Heart left ventricle (tissue), 16 donors: ENCODE measurements around the gene PLD6. TPM values are rescaled to one million over a fixed set of nuclear protein-coding genes. Genes with fewer than 3 reads are reported as not detected.

Experiments used
- ATAC-seq, 4 donors: fragments of 200-7000 bp; cut with Tn5 transposase; one replicate each; pipeline ENCODE4 v1.9.1; 2020 to 2022; ENCODE audit warnings: moderate library complexity in 4 of 4, mild to moderate bottlenecking in 3 of 4, moderate number of reproducible peaks in 1 of 4
- DNase-seq, 5 donors: peaks; one replicate each; pipeline ENCODE4 v3.0.0-alpha.2; 2020
- H3K27ac ChIP-seq, 12 donors: fragments of 200-600 bp; sonication (generic) in 4 of 12; one replicate each; pipeline versions ENCODE4 v1.5.0 to v1.8.0; 2016 to 2022; ENCODE audit warnings: mild to moderate bottlenecking in 2 of 12
- H3K27me3 ChIP-seq, 9 donors: fragments of 200-600 bp; sonication (generic) in 2 of 9; one replicate each; pipeline versions ENCODE4 v1.5.1 to v1.8.0; 2016 to 2022; ENCODE audit warnings: mild to moderate bottlenecking in 3 of 9
- H3K36me3 ChIP-seq, 9 donors: fragments of 200-600 bp; sonication (generic) in 2 of 9; one replicate each; pipeline versions ENCODE4 v1.5.0 to v1.8.0; 2018 to 2022; ENCODE audit warnings: mild to moderate bottlenecking in 2 of 9
- H3K4me1 ChIP-seq, 12 donors: fragments of 200-600 bp; sonication (generic) in 4 of 12; one replicate each; pipeline versions ENCODE4 v1.5.0 to v1.8.0; 2016 to 2022; ENCODE audit warnings: mild to moderate bottlenecking in 3 of 12
- H3K4me3 ChIP-seq, 12 donors: fragments of 200-600 bp; sonication (generic) in 4 of 12; one replicate each; pipeline versions ENCODE4 v1.5.0 to v1.8.0; 2017 to 2022; ENCODE audit warnings: mild to moderate bottlenecking in 9 of 12, moderate library complexity in 4 of 12
- H3K9me3 ChIP-seq, 12 donors: fragments of 200-600 bp; sonication (generic) in 4 of 12; one replicate each; pipeline versions ENCODE4 v1.5.0 to v1.8.0; 2016 to 2022; ENCODE audit warnings: mild to moderate bottlenecking in 1 of 12
- POLR2A ChIP-seq, 2 donors: fragments of 450-650 bp; IDR thresholded peaks; one replicate each; pipeline ENCODE4 v1.6.1; 2017; ENCODE audit warnings: antibody characterized with exemption in 2 of 2, mild to moderate bottlenecking in 2 of 2, moderate library complexity in 2 of 2
- WGBS, 4 donors: extraction: QIAGEN DNeasy Blood & Tissue Kit in 2 of 4; methylation state at CpG; one replicate each; pipeline versions ENCODE4 v1.1.5 to v1.1.7; 2013 to 2018; 5-methylcytosine and 5-hydroxymethylcytosine counted together
- intact Hi-C, 10 donors: fragments of 100-400 bp; cut with DNase I; formaldehyde crosslinking; loops; one replicate each; pipeline versions ENCODE4 v1.11.1 to v1.14.2; 2022
- polyA plus RNA-seq, 2 donors: library from polyadenylated mRNA; stranded (reverse); fragments of 200-250 nt; gene quantifications; one replicate each; pipeline ENCODE4 v1.2.3, GENCODE V29; 2013
- total RNA-seq, 9 donors: library from RNA; depleted of rRNA in 2 of 9; stranded (reverse); fragments of >200 nt in 2 of 9; fragmentation: NEBNext Ultra II Directional in 3 of 9; extraction: Animal tissue kit (Norgen Biotek cat#: 25700) in 3 of 9; gene quantifications; one replicate each; pipeline versions ENCODE4 v1.1.0 to v1.2.4, GENCODE V29; 2016 to 2023
- TF ChIP-seq, protein P1 (sequence below), 12 donors: fragments of 200-600 bp; sonication (generic) in 4 of 12; IDR thresholded peaks; one replicate each; pipeline versions ENCODE4 v1.5.0 to v1.8.0; 2018 to 2022; ENCODE audit warnings: antibody characterized with exemption in 12 of 12, mild to moderate bottlenecking in 5 of 12
- donor health status: ischemic (EF 13 %, LVEDD 7.1; RV severe dilation, severe dysfunction).
- donor health status: healthy with polysubstance abuse.
- donor health status: DM: no; HTN: yes; CAD: no.
- donor health status: DM: no; HTN: no; CAD: no.
- donor health status: ischemic (EF 25% LVEDD 6.9; RV normal size, moderate dysfunction).
- donor health status: ischemic (EF 25% LVEDD 5.7; RV mildly dilated, moderate dysfunction).
- donor health status: healthy.
- donor health status: DM: yes; HTN: yes; CAD: no.
- donor health status: ischemic (EF 35%, LVEDD 5.7; RV mildly dilated, moderate dysfunction).
- donor health status: nonischemic (EF 11% LVEDD 7.7; RV severe dilation, severe dysfunction).
- donor health status: DM: yes; HTN: yes; CAD: no.
- donor health status: PGD.
- donor health status: ischemic (EF 29% LVEDD 5.4; RV normal size, mild dysfunction).
- donor health status: nonischemic (EF 23%, LVEDD 6.1; RV moderate dilation, normal function).

PLD6 gene
- total and polyA plus RNA-seq, 11 donors, result 3.8 to 11.8 (median 6.1) TPM

DNA sequence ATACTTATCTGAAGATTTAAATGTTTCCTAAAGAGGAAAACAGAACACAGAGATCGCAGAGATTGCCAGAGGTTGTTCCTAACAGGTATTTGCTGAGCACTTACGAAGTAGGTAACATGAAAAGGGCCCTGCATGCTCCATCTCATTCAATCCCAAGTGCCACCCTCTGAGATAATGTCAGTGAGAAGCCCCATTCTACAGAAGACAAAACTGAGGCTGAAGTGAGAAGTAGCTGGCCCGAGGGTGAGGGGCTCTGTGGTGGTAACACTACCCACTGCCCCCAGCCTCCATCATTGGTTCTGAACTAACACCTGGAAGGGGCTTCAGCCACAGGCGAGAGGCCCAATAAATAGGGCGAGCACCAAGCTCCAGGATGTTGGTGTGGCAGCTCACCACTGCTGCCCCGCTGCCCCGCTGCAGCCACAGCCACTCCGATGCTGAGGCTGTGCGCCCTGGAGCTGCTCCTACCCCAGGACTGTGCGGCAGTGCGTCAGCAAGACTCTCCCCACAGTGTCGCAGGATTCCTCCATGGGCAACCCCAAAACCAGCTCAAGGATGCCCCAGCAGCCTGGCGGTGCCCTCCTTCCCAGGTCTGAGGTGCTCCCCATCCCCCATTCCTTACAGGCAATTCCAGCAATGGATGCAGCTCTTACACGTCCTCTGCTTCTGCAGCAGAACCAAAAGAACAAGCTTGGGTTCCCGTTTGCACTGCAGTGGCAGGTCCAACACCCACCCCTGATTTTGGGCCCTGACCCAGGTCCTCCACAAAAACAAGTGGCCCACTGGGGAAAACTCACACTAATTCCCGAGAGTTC is 20.5 kb upstream of the PLD6 start:
- intact Hi-C loops, result no loop called here
- Histone ChIP-seq H3K4me1 (peaks cover 0 to 32% (median 10%) of the 10 kb centered on the region in 12 donors), H3K4me3 (no peak overlapping the region), H3K9me3 (no peaks in the 10 kb centered on the region), H3K27me3 (no peaks in the 10 kb centered on the region), H3K27ac (no peak overlapping the region), H3K36me3 (peaks cover 0 to 100% (median 98%) of the 10 kb centered on the region in 9 donors)
- WGBS, 4 donors, result 91 to 95% (median 93%) methylated on average over 11 to 16 of the region's 16 CpGs
- TF ChIP-seq, protein P1, sequence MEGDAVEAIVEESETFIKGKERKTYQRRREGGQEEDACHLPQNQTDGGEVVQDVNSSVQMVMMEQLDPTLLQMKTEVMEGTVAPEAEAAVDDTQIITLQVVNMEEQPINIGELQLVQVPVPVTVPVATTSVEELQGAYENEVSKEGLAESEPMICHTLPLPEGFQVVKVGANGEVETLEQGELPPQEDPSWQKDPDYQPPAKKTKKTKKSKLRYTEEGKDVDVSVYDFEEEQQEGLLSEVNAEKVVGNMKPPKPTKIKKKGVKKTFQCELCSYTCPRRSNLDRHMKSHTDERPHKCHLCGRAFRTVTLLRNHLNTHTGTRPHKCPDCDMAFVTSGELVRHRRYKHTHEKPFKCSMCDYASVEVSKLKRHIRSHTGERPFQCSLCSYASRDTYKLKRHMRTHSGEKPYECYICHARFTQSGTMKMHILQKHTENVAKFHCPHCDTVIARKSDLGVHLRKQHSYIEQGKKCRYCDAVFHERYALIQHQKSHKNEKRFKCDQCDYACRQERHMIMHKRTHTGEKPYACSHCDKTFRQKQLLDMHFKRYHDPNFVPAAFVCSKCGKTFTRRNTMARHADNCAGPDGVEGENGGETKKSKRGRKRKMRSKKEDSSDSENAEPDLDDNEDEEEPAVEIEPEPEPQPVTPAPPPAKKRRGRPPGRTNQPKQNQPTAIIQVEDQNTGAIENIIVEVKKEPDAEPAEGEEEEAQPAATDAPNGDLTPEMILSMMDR (IDR thresholded peaks at IDR 0.05), result no peak
- TF ChIP-seq POLR2A (IDR thresholded peaks at IDR 0.05), result no peak
- DNase-seq, result no peak
- no peak for ATAC-seq

GRCh38 chr17:17225901-17226300 is 19.8 kb upstream of the PLD6 start:
- Histone ChIP-seq H3K27ac (no peak overlapping the region), H3K36me3 (peaks cover 0 to 100% (median 98%) of the 10 kb centered on the region in 9 donors), H3K27me3 (no peaks in the 10 kb centered on the region), H3K4me3 (no peak overlapping the region), H3K4me1 (peaks cover 0 to 28% (median 9%) of the 10 kb centered on the region in 12 donors), H3K9me3 (no peaks in the 10 kb centered on the region)
- WGBS, 4 donors, result 91 to 94% (median 93%) methylated on average over 10 of the region's 10 CpGs
- ATAC-seq (no peak), DNase-seq (peak in 1 of 5 donors; percentile 10)
- intact Hi-C loops, result no loop called here
- no peak for TF ChIP-seq POLR2A (IDR thresholded peaks at IDR 0.05)
- TF ChIP-seq, protein P1 (IDR thresholded peaks at IDR 0.05), result no peak

DNA sequence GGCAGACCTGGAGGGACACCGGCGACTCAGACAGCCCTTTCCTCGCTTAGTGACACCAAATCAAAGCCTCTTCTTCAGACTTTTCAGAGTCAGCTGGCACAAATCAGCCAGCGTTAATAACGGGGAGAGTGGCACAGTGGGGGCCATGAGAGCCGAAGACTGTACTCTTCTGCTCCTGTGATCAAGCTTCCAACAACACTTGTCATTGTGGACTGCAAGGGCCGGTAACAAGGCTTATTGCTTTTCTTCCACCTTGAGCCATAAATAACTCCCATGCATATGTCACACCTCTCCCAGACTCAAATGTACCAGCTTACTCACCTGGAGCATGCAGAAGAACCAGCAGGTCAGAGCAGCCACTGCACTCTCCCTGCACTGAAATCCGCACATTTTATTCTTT is 18.0 kb upstream of the PLD6 start:
- ATAC-seq, result no peak

GRCh38 chr17:17223736-17224135 is 17.6 kb upstream of the PLD6 start:
- peaks cover 0 to 14% (median 4%) of the 10 kb centered on the region in 12 donors for H3K4me1 ChIP-seq
- H3K4me3 ChIP-seq, result no peak overlapping the region
- WGBS, 4 donors, result 93 to 96% (median 95%) methylated on average over 13 to 16 of the region's 16 CpGs
- peak in 1 of 5 donors; percentile 13 for DNase-seq
- no peaks in the 10 kb centered on the region for H3K27me3 ChIP-seq
- ATAC-seq, result no peak
- intact Hi-C loops, result no loop called here
- TF ChIP-seq, protein P1 (IDR thresholded peaks at IDR 0.05), result no peak
- TF ChIP-seq POLR2A (IDR thresholded peaks at IDR 0.05), result no peak
- no peaks in the 10 kb centered on the region for H3K9me3 ChIP-seq
- peaks cover 1 to 100% (median 99%) of the 10 kb centered on the region in 9 donors for H3K36me3 ChIP-seq
- H3K27ac ChIP-seq, result no peak overlapping the region

More for the DNA sequence above, 18.0 kb upstream of the PLD6 start:
- peaks cover 0 to 100% (median 99%) of the 10 kb centered on the region in 9 donors for H3K36me3 ChIP-seq
- H3K27ac ChIP-seq, result no peak overlapping the region
- intact Hi-C loops, result no loop called here
- H3K4me1 ChIP-seq, result peaks cover 0 to 18% (median 8%) of the 10 kb centered on the region in 12 donors
- 78 to 93% (median 88%) methylated on average over 5 to 8 of the region's 8 CpGs for WGBS, 4 donors
- DNase-seq, result no peak
- H3K4me3 ChIP-seq, result no peak overlapping the region
- no peaks in the 10 kb centered on the region for H3K9me3 ChIP-seq
- no peaks in the 10 kb centered on the region for H3K27me3 ChIP-seq
- no peak for TF ChIP-seq POLR2A (IDR thresholded peaks at IDR 0.05)
- TF ChIP-seq, protein P1 (IDR thresholded peaks at IDR 0.05), result no peak
